GM12874 (cell line): ENCODE data around the gene OSBPL3.

Source experiments
- TF ChIP-seq, protein P1 (sequence below): IDR thresholded peaks from 2 replicates; pipeline ENCODE4 v1.5.1; 2011; ENCODE audit warnings: low read depth, mild to moderate bottlenecking, control low read depth, low read length, moderate library complexity; ENCODE audit not compliant: insufficient read depth

OSBPL3 gene

DNA sequence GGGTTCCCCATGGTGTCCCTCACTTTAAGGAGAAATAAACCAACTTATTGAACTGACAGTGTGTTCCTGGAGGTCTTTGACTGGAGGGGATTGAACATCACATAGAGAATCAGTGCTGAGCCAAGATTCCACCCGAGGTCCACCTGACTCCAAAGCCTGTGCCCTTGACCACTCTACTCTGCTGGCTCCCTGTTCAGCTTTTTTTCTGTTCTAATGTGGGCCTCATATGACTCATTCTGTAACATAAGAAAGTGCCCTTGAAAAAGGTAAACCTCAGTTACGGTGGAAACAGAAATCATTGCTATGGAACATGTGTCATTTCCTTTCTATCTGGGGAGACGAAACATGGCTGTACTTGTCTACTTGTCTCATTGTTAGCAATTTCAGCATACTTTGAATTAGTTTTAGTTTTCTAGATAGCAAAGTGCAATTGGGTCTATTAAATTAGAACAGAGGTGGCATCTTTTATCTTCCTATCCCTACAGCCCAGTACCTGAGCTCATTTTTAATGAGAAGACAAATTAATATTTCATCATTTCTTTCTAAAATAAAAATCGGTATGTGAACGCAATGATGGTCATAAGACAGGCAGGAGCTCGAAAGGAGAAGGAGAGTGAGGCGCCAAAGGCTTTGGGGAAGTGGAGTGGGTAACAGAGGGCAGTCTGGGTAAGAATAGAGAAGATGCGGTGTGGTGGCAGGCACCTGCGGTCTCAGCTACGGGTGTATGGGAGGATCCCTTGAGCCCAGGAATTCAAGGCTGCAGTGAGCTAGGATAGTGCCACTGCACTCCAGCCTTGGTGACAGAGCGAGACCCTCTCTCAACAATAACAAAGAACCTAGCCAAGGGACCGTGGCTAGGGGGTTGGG lies 224.2 kb downstream of the OSBPL3 start:
- TF ChIP-seq, protein P1, sequence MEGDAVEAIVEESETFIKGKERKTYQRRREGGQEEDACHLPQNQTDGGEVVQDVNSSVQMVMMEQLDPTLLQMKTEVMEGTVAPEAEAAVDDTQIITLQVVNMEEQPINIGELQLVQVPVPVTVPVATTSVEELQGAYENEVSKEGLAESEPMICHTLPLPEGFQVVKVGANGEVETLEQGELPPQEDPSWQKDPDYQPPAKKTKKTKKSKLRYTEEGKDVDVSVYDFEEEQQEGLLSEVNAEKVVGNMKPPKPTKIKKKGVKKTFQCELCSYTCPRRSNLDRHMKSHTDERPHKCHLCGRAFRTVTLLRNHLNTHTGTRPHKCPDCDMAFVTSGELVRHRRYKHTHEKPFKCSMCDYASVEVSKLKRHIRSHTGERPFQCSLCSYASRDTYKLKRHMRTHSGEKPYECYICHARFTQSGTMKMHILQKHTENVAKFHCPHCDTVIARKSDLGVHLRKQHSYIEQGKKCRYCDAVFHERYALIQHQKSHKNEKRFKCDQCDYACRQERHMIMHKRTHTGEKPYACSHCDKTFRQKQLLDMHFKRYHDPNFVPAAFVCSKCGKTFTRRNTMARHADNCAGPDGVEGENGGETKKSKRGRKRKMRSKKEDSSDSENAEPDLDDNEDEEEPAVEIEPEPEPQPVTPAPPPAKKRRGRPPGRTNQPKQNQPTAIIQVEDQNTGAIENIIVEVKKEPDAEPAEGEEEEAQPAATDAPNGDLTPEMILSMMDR: no peak

DNA sequence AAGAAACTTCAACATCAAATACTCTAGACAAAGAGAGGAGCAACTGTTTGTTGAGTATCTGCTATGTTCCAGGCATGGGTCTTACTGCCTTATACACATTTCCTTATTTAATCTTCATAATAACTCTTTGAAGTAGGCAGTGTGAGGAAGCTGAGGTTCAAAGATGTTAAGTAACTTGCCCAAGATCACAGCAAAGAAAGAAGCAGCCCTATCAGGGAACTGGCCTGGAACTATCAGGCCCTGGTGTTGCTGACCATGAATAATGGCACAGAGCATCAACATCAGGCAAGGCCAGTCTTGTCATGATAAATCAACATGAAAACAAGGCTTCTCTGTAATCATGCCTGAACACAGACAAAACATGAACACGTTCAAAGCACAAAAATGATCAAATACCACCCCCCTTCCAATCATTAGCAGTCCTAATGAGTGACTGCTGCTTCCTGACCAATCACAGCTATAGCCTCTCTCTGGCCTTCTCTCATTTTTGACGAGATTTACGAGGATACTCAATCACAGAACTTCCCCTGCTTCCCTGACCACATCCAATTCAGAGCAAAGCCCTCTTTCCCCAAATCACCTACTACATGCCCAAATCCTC lies 225.0 kb downstream of the OSBPL3 start:
- TF ChIP-seq, protein P1: no peak

DNA sequence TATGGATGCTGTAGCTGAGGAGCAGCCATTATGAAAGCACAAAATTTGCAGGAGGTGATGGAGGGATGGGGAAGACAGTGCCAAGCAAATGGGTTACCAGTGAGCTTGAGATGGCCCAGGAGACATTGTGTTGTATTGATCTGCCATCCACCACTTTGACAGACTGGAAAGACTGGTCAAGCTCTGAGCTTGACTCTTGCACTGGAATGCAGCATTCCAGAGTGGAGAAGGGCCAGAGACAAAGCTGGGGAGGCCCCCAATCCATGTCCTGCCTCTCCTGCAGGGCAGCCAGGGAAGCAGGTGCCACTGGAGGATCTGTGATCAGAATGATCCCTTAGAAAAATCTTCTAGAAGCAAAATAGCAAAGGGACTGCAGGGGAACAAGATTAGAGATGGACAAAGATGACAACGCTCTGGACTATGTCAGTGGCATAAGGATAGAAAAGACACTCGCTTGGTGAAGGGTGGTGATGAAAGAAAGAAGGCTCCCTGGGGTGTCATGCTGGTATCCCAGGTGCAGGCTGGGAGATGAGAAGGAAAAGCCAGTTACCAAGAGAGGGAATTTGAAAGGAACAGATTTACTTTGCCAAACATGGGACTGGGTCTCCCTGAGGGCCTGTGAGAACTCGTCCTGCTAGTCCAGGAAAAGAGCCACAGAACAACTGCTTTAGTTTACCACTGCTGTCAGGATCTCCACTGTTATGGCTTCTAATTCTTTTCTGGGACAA lies 227.7 kb downstream of the OSBPL3 start:
- TF ChIP-seq, protein P1: no peak

DNA sequence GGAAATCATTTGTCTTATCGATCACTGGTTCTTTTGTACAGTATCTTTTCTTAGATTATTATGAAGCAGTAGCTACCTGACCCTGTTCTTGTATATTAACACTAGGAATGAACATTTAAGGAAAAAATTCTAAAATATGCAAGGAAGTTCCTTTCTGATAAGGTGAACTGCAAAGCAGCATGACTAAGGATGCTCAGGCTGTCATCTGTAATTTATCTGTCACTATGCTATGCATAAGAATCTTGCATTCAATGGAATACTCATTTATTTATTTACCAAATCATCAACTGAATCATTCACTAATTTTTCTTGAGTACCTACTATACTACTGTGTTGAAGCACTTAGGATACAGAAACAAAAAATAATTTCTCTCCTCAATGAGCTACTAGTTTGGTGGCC lies 228.5 kb downstream of the OSBPL3 start:
- TF ChIP-seq, protein P1: no peak

DNA sequence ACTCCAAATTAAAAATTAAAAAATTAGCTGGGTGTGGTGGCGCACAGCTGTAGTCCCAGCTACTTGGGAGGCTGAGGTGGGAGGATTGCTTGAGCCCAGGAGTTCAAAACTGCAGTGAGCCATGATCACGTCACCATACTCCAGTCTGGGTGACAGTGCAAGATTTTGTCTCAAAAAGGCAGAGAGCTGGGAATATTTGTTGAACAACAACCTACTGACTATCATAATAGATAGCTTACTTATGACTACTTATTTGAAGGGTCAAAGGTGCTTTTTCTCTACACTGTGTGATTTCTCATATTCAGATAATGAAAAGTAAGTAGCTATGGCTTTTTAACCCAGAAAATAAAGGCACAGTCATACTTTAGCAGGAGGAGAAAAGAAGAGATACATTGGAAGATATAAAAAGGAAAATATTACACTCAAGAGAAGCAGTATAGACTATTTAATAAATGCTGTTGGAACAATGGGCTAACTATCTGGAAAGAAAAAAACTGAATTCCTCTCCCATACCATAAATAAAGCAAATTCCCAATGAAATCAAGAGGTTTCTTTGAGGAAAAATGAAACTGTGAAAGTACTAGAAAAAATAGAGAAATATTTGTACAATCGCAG lies 229.4 kb downstream of the OSBPL3 start:
- TF ChIP-seq, protein P1: no peak

DNA sequence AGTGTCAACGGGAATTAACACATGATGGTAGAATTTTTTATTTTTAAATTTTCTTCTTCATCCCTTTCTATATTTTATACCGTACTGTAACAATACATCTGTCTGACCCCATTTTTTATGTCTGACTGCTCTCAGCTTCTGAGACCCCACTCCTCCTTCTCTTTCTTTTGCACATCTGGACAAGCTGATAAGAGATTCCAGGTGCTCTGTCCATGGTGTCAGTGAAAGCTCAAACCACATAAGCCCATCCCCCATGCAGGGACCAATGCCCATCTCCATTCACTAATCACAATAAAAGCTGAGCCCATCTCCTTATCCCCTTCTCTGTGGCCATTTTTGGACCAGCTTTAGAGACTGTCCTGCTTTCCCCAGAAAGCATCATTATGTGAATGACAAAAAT lies 231.5 kb downstream of the OSBPL3 start:
- TF ChIP-seq, protein P1: no peak
